ENCODE measurements around the gene SLC44A1.

The SLC44A1 gene

GRCh38 chr9:105346273-105346672 lies 101.8 kb downstream of the SLC44A1 start:
- Histone ChIP-seq H2AFZ (ENCODE audit: low read length, unreplicated experiment) (no peak overlapping the region), H3K27ac (ENCODE audit: low read depth, low read length) (no peak overlapping the region), H3K27me3 (ENCODE audit: insufficient read depth, low read length) (no peaks in the 10 kb centered on the region), H3K36me3 (ENCODE audit: insufficient read depth, low read length) (peaks cover 18% of the 10 kb centered on the region; the same call in 1 of the 2 replicates), H3K79me2 (ENCODE audit: control insufficient read depth, insufficient read depth, low read length, unreplicated experiment) (peaks cover 4% of the 10 kb centered on the region), H3K4me1 (ENCODE audit: control insufficient read depth, insufficient read depth, low read length, unreplicated experiment) (peaks cover 8% of the 10 kb centered on the region), H3K4me3 (ENCODE audit: low read depth, low read length) (no peak overlapping the region)

- H3K27ac ChIP-seq (ENCODE audit: low read depth, low read length), result no peak overlapping the region
- peaks cover 10% of the 10 kb centered on the region for H3K36me3 ChIP-seq (ENCODE audit: insufficient read depth, low read length)
- H3K27me3 ChIP-seq (ENCODE audit: insufficient read depth, low read length), result no peaks in the 10 kb centered on the region
- H3K79me2 ChIP-seq (ENCODE audit: control insufficient read depth, insufficient read depth, low read length, unreplicated experiment), result no peaks in the 10 kb centered on the region
- H2AFZ ChIP-seq (ENCODE audit: low read length, unreplicated experiment), result no peak overlapping the region
- no peaks in the 10 kb centered on the region for H3K4me1 ChIP-seq (ENCODE audit: control insufficient read depth, insufficient read depth, low read length, unreplicated experiment)
- no peak overlapping the region for H3K4me3 ChIP-seq (ENCODE audit: low read depth, low read length)
These were observed 110.0 kb downstream of the SLC44A1 start for GRCh38 chr9:105354448-105354847.

DNA sequence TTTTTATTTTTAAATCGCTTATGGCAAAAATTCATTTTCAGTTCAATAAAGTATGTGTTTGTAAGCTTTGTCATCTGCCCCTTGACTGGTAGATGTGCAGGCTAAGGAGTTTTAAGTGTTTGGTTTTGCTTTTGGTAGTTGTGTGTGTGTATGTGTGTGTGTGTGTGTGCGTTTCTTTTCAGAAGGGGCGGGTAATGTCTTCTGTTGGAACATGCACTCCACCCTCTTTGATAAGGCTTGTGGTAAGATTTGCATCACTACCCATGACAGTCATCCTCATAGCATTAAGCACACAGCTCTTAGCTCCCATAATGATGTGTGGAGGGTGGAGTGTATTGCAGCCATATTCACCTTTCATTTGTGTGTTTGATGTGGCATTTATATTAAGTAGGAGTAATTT lies 111.3 kb downstream of the SLC44A1 start:
- H3K36me3 ChIP-seq (ENCODE audit: insufficient read depth, low read length), result peaks cover 10% of the 10 kb centered on the region
- H3K4me3 ChIP-seq (ENCODE audit: low read depth, low read length), result no peak overlapping the region
- H3K27ac ChIP-seq (ENCODE audit: low read depth, low read length), result no peak overlapping the region
- H2AFZ ChIP-seq (ENCODE audit: low read length, unreplicated experiment), result no peak overlapping the region
- H3K27me3 ChIP-seq (ENCODE audit: insufficient read depth, low read length), result no peaks in the 10 kb centered on the region
- H3K4me1 ChIP-seq (ENCODE audit: control insufficient read depth, insufficient read depth, low read length, unreplicated experiment), result no peaks in the 10 kb centered on the region
- H3K79me2 ChIP-seq (ENCODE audit: control insufficient read depth, insufficient read depth, low read length, unreplicated experiment), result no peaks in the 10 kb centered on the region

GRCh38 chr9:105357937-105358336 lies 113.5 kb downstream of the SLC44A1 start:
- H3K27ac ChIP-seq (ENCODE audit: low read depth, low read length), result no peak overlapping the region
- peaks cover 10% of the 10 kb centered on the region for H3K36me3 ChIP-seq (ENCODE audit: insufficient read depth, low read length)
- H2AFZ ChIP-seq (ENCODE audit: low read length, unreplicated experiment), result no peak overlapping the region
- no peaks in the 10 kb centered on the region for H3K4me1 ChIP-seq (ENCODE audit: control insufficient read depth, insufficient read depth, low read length, unreplicated experiment)
- H3K27me3 ChIP-seq (ENCODE audit: insufficient read depth, low read length), result no peaks in the 10 kb centered on the region
- no peak overlapping the region for H3K4me3 ChIP-seq (ENCODE audit: low read depth, low read length)
- no peaks in the 10 kb centered on the region for H3K79me2 ChIP-seq (ENCODE audit: control insufficient read depth, insufficient read depth, low read length, unreplicated experiment)

GRCh38 chr9:105359892-105360291 lies 115.4 kb downstream of the SLC44A1 start:
- Histone ChIP-seq H3K36me3 (ENCODE audit: insufficient read depth, low read length) (peaks cover 16% of the 10 kb centered on the region), H2AFZ (ENCODE audit: low read length, unreplicated experiment) (no peak overlapping the region), H3K79me2 (ENCODE audit: control insufficient read depth, insufficient read depth, low read length, unreplicated experiment) (no peaks in the 10 kb centered on the region), H3K4me1 (ENCODE audit: control insufficient read depth, insufficient read depth, low read length, unreplicated experiment) (no peaks in the 10 kb centered on the region), H3K4me3 (ENCODE audit: low read depth, low read length) (no peak overlapping the region), H3K27ac (ENCODE audit: low read depth, low read length) (no peak overlapping the region), H3K27me3 (ENCODE audit: insufficient read depth, low read length) (no peaks in the 10 kb centered on the region)

GRCh38 chr9:105360344-105360743 lies 115.9 kb downstream of the SLC44A1 start:
- Histone ChIP-seq H2AFZ (ENCODE audit: low read length, unreplicated experiment) (no peak overlapping the region), H3K27ac (ENCODE audit: low read depth, low read length) (no peak overlapping the region), H3K36me3 (ENCODE audit: insufficient read depth, low read length) (peaks cover 18% of the 10 kb centered on the region), H3K4me1 (ENCODE audit: control insufficient read depth, insufficient read depth, low read length, unreplicated experiment) (no peaks in the 10 kb centered on the region), H3K27me3 (ENCODE audit: insufficient read depth, low read length) (no peaks in the 10 kb centered on the region), H3K4me3 (ENCODE audit: low read depth, low read length) (no peak overlapping the region), H3K79me2 (ENCODE audit: control insufficient read depth, insufficient read depth, low read length, unreplicated experiment) (no peaks in the 10 kb centered on the region)

GRCh38 chr9:105361873-105362272 lies 117.4 kb downstream of the SLC44A1 start:
- Histone ChIP-seq H3K27me3 (ENCODE audit: insufficient read depth, low read length) (no peaks in the 10 kb centered on the region), H3K27ac (ENCODE audit: low read depth, low read length) (no peak overlapping the region), H3K36me3 (ENCODE audit: insufficient read depth, low read length) (peaks cover 20% of the 10 kb centered on the region), H3K4me1 (ENCODE audit: control insufficient read depth, insufficient read depth, low read length, unreplicated experiment) (no peaks in the 10 kb centered on the region), H3K79me2 (ENCODE audit: control insufficient read depth, insufficient read depth, low read length, unreplicated experiment) (no peaks in the 10 kb centered on the region), H3K4me3 (ENCODE audit: low read depth, low read length) (no peak overlapping the region), H2AFZ (ENCODE audit: low read length, unreplicated experiment) (no peak overlapping the region)

GRCh38 chr9:105362470-105362869 lies 118.0 kb downstream of the SLC44A1 start:
- no peak overlapping the region for H3K27ac ChIP-seq (ENCODE audit: low read depth, low read length)
- no peak overlapping the region for H2AFZ ChIP-seq (ENCODE audit: low read length, unreplicated experiment)
- H3K4me3 ChIP-seq (ENCODE audit: low read depth, low read length), result no peak overlapping the region
- H3K27me3 ChIP-seq (ENCODE audit: insufficient read depth, low read length), result no peaks in the 10 kb centered on the region
- H3K36me3 ChIP-seq (ENCODE audit: insufficient read depth, low read length), result peaks cover 25% of the 10 kb centered on the region
- no peaks in the 10 kb centered on the region for H3K79me2 ChIP-seq (ENCODE audit: control insufficient read depth, insufficient read depth, low read length, unreplicated experiment)
- no peaks in the 10 kb centered on the region for H3K4me1 ChIP-seq (ENCODE audit: control insufficient read depth, insufficient read depth, low read length, unreplicated experiment)

- Histone ChIP-seq H2AFZ (ENCODE audit: low read length, unreplicated experiment) (no peak overlapping the region), H3K79me2 (ENCODE audit: control insufficient read depth, insufficient read depth, low read length, unreplicated experiment) (no peaks in the 10 kb centered on the region), H3K4me1 (ENCODE audit: control insufficient read depth, insufficient read depth, low read length, unreplicated experiment) (no peaks in the 10 kb centered on the region), H3K36me3 (ENCODE audit: insufficient read depth, low read length) (peaks cover 25% of the 10 kb centered on the region), H3K27me3 (ENCODE audit: insufficient read depth, low read length) (no peaks in the 10 kb centered on the region), H3K27ac (ENCODE audit: low read depth, low read length) (no peak overlapping the region), H3K4me3 (ENCODE audit: low read depth, low read length) (no peak overlapping the region)
These were observed 119.4 kb downstream of the SLC44A1 start for GRCh38 chr9:105363837-105364236.

DNA sequence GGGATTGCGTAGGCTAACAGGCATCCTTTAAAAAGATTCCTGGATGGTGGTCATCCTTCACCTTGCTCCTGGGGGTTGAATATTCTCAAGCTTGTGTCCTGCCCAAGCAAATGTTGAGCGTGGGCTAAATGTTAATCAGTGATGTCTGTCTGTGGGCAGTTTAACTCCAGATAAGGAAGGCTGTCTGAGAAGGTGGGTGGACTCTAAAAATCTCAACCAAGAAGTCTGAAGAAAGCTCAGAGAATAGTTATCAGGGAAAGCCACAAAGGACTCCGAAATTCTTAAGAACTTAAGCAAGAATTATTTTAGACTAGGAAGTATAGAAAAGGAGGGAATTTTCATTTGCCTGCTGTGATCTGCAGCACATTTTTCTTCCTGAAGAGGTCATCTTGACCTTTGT lies 125.5 kb downstream of the SLC44A1 start:
- Histone ChIP-seq H3K4me3 (ENCODE audit: low read depth, low read length) (no peak overlapping the region), H2AFZ (ENCODE audit: low read length, unreplicated experiment) (no peak overlapping the region), H3K27me3 (ENCODE audit: insufficient read depth, low read length) (no peaks in the 10 kb centered on the region), H3K79me2 (ENCODE audit: control insufficient read depth, insufficient read depth, low read length, unreplicated experiment) (no peaks in the 10 kb centered on the region), H3K36me3 (ENCODE audit: insufficient read depth, low read length) (peaks cover 25% of the 10 kb centered on the region), H3K27ac (ENCODE audit: low read depth, low read length) (no peak overlapping the region), H3K4me1 (ENCODE audit: control insufficient read depth, insufficient read depth, low read length, unreplicated experiment) (no peaks in the 10 kb centered on the region)

DNA sequence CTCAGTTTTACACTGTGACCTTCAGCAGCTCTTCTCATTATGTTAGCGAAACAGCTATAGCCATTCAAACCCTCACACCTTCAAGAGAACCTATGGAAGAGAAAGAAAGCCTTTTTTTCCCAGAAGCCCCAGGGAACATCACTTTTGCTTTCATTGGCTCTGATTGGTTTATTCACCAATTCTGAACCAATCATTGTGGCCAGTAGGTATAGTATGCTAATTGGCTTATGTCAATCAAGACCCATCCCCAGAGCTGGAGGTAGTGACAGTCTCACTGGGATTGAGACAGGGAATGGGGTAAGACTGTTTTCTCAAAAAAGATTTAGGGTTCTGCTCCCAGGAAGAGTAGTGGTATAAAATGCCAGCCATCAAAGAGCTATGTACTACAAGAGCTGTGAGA lies 129.3 kb downstream of the SLC44A1 start:
- no peaks in the 10 kb centered on the region for H3K4me1 ChIP-seq (ENCODE audit: control insufficient read depth, insufficient read depth, low read length, unreplicated experiment)
- no peaks in the 10 kb centered on the region for H3K27me3 ChIP-seq (ENCODE audit: insufficient read depth, low read length)
- H2AFZ ChIP-seq (ENCODE audit: low read length, unreplicated experiment), result no peak overlapping the region
- no peaks in the 10 kb centered on the region for H3K79me2 ChIP-seq (ENCODE audit: control insufficient read depth, insufficient read depth, low read length, unreplicated experiment)
- no peak overlapping the region for H3K4me3 ChIP-seq (ENCODE audit: low read depth, low read length)
- H3K36me3 ChIP-seq (ENCODE audit: insufficient read depth, low read length), result peaks cover 14% of the 10 kb centered on the region
- no peak overlapping the region for H3K27ac ChIP-seq (ENCODE audit: low read depth, low read length)

Data from ACC112 (cell line).